SK-N-MC (cell line): ENCODE results near the gene SEL1L2.

Source experiments
- EZH2 ChIP-seq: fragments of 200-600 bp; sonication (generic); IDR thresholded peaks from one replicate; pipeline ENCODE4 v1.6.1; 2017; ENCODE audit warnings: antibody characterized with exemption
- FOXP2 ChIP-seq: optimal IDR thresholded peaks from 2 replicates; pipeline ENCODE3; 2011; ENCODE audit warnings: mild to moderate bottlenecking, moderate library complexity; ENCODE audit not compliant: insufficient read depth; ENCODE audit errors: extremely low read length, control extremely low read depth
- POLR2AphosphoS5 ChIP-seq: IDR thresholded peaks from 2 replicates; pipeline ENCODE4 v1.6.1; 2012; ENCODE audit warnings: mild to moderate bottlenecking, low read depth, low read length, borderline replicate concordance

DNA sequence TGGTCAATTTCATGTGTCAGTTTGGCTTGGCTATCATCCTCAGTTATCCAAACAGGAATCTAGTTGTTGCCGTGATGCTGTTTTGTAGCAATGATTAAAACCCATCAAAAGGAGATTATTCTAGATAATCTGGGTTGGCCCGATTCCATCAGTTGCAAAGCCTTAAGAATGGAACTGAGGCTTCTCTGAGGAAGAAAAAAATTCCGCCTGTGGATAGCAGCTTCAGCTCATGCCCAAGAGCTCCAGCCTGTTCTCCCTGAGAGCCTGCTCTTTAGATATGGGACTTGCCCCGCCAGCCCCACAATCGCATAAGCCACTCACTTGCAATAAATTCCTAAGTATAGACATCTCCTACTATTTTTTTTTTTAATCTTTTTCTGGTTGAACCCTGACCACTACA is 61.5 kb downstream of the SEL1L2 start:
- TF ChIP-seq POLR2AphosphoS5 = no peak
- TF ChIP-seq EZH2 = no peak
- no peak for TF ChIP-seq FOXP2
